Sigmoid colon (tissue), 4 donors: Measurements from ENCODE around the gene CELA1.

ENCODE experiments used
- EP300 ChIP-seq, 4 donors: sonication (generic); formaldehyde crosslinking; IDR thresholded peaks; one replicate each; pipeline ENCODE4 v1.6.1; 2017; ENCODE audit warnings: antibody characterized with exemption in 4 of 4
- TF ChIP-seq, protein P1 (sequence below), 4 experiments: fragments of 450-650 bp in 3 of 4; fragments of 200-600 bp in 1 of 4; IDR thresholded peaks; one replicate each; pipeline ENCODE4 v1.5.1; 2016 to 2019; ENCODE audit warnings: antibody characterized with exemption in 4 of 4, mild to moderate bottlenecking in 3 of 4, moderate library complexity in 2 of 4

DNA sequence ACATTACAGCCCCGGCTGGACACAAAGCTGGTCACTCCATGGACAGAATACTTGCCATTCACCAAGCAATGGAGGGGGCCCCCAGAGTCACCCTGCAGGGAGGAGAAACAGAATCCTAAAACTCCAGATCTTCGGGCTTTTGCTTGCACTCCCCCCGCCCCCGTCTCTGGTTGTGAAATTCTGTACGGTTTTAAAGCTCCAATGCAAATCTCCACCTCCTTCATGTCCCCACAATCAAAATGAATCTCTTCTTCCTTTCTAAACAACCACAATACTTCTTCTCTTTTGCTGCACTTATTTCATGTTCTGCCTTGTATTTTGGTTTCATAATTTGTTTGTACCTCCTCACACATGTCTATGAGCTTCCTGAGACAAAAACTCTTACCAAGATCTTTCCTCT, 16.7 kb downstream of the CELA1 start:
- TF ChIP-seq, protein P1, sequence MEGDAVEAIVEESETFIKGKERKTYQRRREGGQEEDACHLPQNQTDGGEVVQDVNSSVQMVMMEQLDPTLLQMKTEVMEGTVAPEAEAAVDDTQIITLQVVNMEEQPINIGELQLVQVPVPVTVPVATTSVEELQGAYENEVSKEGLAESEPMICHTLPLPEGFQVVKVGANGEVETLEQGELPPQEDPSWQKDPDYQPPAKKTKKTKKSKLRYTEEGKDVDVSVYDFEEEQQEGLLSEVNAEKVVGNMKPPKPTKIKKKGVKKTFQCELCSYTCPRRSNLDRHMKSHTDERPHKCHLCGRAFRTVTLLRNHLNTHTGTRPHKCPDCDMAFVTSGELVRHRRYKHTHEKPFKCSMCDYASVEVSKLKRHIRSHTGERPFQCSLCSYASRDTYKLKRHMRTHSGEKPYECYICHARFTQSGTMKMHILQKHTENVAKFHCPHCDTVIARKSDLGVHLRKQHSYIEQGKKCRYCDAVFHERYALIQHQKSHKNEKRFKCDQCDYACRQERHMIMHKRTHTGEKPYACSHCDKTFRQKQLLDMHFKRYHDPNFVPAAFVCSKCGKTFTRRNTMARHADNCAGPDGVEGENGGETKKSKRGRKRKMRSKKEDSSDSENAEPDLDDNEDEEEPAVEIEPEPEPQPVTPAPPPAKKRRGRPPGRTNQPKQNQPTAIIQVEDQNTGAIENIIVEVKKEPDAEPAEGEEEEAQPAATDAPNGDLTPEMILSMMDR (IDR thresholded peaks at IDR 0.05), result no peak
- TF ChIP-seq EP300 (IDR thresholded peaks at IDR 0.05), result no peak
